GM18505 (cell line): ENCODE results near the gene HTR7.

Experiments
- ATAC-seq: cut with Tn5 transposase; IDR thresholded peaks from one replicate; pipeline ENCODE4 v1.9.1; 2021; ENCODE audit not compliant: unreplicated experiment
- POLR2A ChIP-seq: IDR thresholded peaks from 4 replicates; pipeline ENCODE4 v1.6.1; 2011; ENCODE audit warnings: borderline replicate concordance; ENCODE audit not compliant: insufficient read depth, insufficient read length; ENCODE audit errors: extremely low read depth

The HTR7 gene

DNA sequence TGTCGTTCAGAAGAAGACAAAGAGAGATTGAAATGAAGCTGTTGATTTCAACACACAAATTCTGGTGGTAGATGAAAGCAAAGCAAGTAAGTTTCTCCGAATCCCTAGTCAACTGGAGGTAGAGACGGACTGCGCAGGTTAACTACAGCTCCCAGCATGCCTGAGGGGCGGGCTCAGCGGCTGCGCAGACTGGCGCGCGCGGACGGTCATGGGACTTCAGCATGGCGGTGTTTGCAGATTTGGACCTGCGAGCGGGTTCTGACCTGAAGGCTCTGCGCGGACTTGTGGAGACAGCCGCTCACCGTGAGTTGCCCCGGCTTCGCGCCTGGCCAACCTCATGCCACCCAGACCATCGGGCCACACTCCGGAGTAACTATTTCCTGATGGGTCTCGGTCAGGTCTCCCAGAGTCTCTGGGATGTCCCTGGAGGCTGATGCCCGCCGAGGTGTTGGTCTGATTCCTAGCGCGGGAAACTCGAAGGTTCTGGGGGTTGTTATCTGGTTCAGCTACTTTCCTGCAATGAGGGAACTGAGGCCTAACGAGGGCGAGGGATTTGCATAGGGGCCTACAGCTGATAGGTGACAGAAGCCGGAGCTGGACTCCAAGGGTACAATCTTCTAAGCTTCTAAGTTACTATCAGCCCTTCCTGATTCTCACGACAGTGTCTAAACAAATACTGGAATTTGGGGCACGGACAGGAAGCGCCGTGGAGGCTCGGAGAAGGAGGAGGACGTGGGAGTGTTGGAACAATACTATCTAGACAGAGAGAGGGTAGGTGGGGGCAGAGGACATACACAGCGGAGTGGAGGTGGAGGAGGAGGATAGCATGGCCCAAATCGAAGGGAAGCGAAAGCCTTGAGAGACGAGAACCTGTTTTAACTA lies 14.2 kb upstream of the HTR7 start, which contains the start of gene RPP30:
Gene RPP30, plus strand, starts transcription at position 209 of the 882 bp plus-strand sequence. Its CDS starts 13 bp downstream, at position 222.
- TF ChIP-seq POLR2A: peak; percentile 72
- peak; percentile 98 for ATAC-seq

GRCh38 chr10:90871279-90871765 lies 13.5 kb upstream of the HTR7 start:
- ATAC-seq: peak; percentile 33
- TF ChIP-seq POLR2A: no peak

- TF ChIP-seq POLR2A: no peak
- ATAC-seq: no peak
Measured at GRCh38 chr10:90866050-90866598, 8.3 kb upstream of the HTR7 start.

DNA sequence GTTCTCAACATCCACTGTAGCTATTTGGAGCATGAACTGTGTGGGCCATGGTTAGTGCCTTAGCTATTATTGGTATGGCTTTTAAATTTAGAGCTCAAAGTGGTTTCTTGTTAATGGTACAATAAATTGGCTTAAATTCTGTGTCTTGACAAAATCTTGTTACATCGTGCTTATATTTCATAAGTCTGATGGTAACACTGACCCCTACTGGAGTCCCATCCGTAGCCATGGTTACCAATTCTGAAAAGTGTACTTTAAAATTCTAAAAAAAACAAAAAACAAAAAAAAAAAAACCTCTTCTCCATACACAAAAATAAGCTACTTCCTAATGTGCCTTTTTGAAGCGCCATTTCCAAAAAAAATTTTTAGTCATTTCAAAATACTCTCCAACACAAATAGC lies 7.6 kb upstream of the HTR7 start:
- TF ChIP-seq POLR2A: no peak
- ATAC-seq: no peak

GRCh38 chr10:90862908-90863514 lies 5.2 kb upstream of the HTR7 start:
- no peak for TF ChIP-seq POLR2A
- no peak for ATAC-seq

GRCh38 chr10:90860790-90861189 lies 3.0 kb upstream of the HTR7 start:
- no peak for TF ChIP-seq POLR2A
- no peak for ATAC-seq

DNA sequence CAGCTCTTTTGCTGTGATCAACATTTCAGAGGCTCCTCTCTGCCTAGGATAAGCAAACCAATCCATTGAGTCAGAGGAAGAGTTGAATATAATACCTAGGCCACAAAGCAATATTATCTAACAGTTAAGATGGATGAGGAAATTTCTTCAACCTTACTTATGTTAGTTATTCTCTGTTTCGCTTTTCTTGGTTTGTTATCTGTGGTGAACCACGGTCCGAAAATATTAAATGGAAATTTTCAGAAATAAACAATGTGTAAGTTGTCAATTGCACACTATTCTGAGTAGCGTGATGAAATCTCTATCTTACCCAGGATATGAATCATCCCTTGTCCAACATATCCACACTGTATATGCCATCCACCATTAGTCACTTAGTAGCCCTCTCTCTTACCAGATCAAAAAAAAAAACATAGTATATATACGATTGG lies 1.5 kb upstream of the HTR7 start:
- TF ChIP-seq POLR2A: no peak
- ATAC-seq: no peak

DNA sequence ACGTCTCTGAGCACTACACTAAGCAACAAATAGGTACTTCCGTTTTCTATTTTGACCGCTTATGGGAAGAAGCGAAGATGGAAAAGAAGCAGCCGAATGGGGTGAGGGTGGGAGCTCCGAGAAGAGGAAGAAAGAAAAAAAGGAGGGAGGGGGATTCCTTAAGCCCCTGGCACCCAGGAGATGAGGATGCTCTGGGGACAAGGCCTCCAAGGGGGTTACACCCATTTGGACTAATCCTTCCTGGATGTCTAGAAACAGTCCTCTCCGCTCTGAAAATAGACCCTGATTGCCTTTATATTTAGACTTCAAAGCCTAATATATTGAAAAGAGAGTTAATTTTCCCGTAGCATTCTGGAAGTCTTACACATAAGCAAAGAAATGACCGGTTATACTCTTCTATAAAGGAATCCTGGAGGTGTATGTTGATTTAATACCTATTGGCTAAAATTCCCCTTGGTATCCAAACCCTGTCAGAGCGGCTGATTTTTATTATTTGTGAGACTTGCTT lies 676 bp upstream of the HTR7 start:
- no peak for TF ChIP-seq POLR2A
- ATAC-seq: no peak

- no peak for TF ChIP-seq POLR2A
- no peak for ATAC-seq
Measured at GRCh38 chr10:90856964-90857634, 740 bp downstream of the HTR7 start.

- TF ChIP-seq POLR2A: no peak
Measured at GRCh38 chr10:90856261-90856660, 1.6 kb downstream of the HTR7 start.

GRCh38 chr10:90855126-90855525 lies 2.7 kb downstream of the HTR7 start:
- no peak for ATAC-seq
- TF ChIP-seq POLR2A: no peak

More at GRCh38 chr10:90856261-90856660, 1.6 kb downstream of the HTR7 start:
- ATAC-seq: no peak

- no peak for TF ChIP-seq POLR2A
- no peak for ATAC-seq
Measured at GRCh38 chr10:90849956-90850749, 7.7 kb downstream of the HTR7 start.
